NCI-H345 (cell line): ENCODE measurements around the gene RBM42.
"Not testable (repeated sequence)": the region's sequence is repeated elsewhere in the genome, so short reads cannot be mapped to it uniquely, and the experiment has no call there.

Experiments used
- DNase-seq: peaks from one replicate; lab custom pipeline; 2025; lab: John Stamatoyannopoulos, UW

Gene RBM42

GRCh38 chr19:35628565-35629331 lies at the start of gene RBM42:
Gene RBM42 (plus strand): TSS chr19:35629036. CDS start chr19:35629154, 118 bp downstream.
- peak; percentile 100 for DNase-seq

GRCh38 chr19:35582760-35583159 lies 46.1 kb upstream of the RBM42 start:
- DNase-seq = no peak

GRCh38 chr19:35585848-35586247 lies 43.0 kb upstream of the RBM42 start, which contains the start of gene PMIS2:
Gene PMIS2 (plus strand): TSS chr19:35586173. CDS start chr19:35586260, 87 bp downstream.
- DNase-seq = no peak

DNA sequence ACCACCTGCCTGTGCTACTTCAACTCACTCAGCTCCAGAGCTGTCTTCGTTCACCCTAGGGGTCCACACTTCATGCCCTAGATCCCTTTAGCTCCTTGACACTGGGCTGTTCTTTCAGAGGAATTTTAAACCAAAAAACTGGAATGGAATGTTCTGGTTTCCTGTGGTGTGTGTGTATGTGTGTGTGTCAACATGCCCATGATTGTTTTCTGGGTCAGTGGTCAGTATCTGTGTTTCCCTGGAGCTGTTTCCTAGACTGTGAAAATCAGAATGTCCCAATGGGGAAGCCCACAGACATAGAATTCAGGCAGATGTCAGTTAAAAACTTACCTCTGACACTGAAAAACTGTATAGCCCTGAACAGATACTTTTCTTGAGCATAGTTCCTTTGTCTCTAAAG lies 41.5 kb upstream of the RBM42 start:
- DNase-seq = no peak

DNA sequence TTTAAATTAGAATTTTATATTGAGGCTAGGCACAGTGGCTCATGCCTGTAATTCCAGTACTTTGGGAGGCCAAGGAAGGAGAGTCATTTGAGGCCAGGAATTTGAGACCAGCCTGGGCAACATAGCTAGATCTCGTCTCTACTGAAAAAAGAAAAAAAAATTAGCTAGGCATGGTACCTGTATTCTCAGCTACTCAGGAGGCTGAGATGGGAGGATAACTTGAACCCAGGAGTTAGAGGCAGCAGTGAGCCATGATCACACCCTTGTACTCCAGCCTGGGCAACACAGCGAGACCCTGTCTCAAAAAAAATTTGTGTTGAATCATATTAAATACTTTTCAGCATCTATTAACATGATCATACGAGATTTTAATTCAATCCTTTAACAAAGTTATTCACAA lies 38.0 kb upstream of the RBM42 start:
- no peak for DNase-seq

- peak; percentile 48 for DNase-seq
Measured at GRCh38 chr19:35592226-35592625, 36.6 kb upstream of the RBM42 start.

- DNase-seq = not testable (repeated sequence)
Measured at GRCh38 chr19:35595026-35595425, 33.8 kb upstream of the RBM42 start.

DNA sequence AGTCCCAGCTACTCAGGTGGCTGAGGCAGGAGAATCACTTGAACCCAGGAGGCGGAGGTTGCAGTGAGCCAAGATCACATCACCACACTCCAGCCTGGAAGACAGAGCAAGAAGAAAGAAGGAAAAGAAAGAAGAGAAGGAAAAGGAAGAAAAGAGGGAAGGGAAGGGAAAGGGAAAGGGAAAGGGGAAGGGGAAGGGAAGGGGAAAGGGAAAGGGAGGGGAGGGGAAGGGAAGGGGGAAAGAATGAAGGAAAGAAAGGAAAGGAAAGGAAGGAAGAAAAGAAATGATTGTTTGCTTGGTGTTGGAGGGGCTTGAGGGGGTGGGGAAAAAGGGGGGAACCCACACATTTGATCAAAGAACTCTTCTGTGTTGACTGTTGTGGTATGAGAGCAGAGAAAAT lies 32.9 kb upstream of the RBM42 start:
- DNase-seq = no peak

GRCh38 chr19:35596366-35596999 lies 32.4 kb upstream of the RBM42 start:
- no peak for DNase-seq

GRCh38 chr19:35601971-35602370 lies 26.9 kb upstream of the RBM42 start:
- DNase-seq = peak; percentile 25

DNA sequence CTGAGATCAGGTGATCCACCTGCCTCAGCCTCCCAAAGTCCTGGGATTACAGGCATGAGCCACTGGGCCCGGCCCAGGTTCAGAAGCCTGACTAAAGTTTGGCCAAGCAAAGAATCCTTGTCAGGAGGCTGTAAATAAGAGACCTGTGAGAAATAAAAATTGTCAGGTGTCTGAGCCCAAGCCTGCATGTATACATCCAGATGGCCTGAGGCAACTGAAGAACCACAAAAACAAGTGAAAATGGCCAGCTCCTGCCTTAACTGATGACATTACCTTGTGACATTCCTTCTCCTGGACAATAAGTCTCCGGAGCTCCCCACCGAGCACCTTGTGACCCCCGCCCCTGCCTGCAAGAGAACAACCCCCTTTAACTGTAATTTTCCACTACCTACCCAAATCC lies 24.4 kb upstream of the RBM42 start:
- DNase-seq = not testable (repeated sequence)

DNA sequence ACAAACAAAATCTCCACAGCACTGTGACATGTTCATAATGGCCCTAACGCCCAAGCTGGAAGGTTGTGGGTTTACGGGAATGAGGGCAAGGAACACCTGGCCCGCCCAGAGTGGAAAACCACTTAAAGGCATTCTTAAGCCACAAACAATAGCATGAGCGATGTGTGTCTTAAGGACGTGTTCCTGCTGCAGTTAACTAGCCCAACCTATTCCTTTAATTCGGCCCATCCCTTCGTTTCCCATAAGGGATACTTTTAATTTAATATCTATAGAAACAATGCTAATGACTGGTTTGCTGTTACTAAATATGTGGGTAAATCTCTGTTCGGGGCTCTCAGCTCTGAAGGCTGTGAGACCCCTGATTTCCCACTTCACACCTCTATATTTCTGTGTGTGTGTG lies 21.7 kb upstream of the RBM42 start:
- DNase-seq = not testable (repeated sequence)

DNA sequence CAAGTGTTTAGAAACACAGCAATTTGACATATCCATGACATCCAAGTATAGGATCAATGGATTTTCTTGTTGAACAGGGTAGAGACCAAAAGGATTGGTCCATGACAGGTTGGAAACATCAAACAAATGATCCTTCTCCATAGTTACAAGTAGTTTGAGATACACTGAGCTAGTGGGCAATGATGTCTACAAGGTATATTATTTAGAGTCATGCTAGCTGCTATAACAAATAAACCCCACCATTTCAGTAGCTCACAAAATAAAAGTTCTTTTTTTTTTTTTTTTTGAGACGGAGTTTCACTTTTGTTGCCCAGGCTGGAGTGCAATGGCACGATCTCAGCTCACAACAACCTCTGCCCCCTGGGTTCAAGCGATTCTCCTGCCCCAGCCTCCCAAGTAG lies 21.2 kb upstream of the RBM42 start:
- no peak for DNase-seq

- no peak for DNase-seq
Measured at GRCh38 chr19:35608251-35608650, 20.6 kb upstream of the RBM42 start.

DNA sequence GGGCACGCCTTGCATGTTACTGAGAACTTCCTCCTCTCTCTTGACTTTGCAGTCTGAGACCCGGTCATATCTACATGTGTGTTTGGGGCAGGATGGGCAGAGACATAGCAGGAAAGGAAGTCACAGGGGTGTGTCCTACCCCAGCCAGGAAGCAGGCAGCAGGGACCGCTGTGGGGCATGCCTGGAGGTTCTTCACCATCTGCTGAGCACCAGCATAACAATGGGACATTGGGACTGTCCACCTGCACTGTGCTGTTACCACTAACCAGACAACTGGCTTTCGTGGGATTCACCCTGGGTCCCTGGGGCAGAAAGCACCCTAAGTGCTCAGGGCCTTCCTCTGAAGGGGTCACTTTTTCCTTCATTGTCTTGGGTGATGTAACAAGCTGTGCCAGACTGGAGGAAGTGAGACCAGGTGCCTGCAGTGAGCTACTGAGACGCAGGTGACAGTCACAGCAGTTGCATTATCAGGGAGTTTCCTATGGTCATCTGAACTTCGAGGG lies 18.9 kb upstream of the RBM42 start:
- DNase-seq = no peak

DNA sequence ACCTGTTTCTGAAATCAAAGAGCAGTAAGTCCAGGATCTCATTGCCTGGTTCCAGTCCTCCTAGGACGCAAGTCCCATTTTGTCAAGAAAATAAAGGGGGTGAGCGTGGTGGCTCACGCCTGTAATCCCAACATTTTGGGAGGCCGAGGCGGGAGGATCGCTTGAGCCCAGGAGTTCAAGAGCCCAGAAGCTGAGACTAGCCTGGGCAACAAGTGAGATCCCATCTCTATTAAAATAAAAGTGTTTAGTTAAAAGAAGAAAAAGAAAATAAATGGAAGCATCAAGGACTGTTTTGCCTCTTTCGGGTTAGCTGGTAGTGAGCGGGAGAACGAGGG lies 16.6 kb upstream of the RBM42 start:
- no peak for DNase-seq

DNA sequence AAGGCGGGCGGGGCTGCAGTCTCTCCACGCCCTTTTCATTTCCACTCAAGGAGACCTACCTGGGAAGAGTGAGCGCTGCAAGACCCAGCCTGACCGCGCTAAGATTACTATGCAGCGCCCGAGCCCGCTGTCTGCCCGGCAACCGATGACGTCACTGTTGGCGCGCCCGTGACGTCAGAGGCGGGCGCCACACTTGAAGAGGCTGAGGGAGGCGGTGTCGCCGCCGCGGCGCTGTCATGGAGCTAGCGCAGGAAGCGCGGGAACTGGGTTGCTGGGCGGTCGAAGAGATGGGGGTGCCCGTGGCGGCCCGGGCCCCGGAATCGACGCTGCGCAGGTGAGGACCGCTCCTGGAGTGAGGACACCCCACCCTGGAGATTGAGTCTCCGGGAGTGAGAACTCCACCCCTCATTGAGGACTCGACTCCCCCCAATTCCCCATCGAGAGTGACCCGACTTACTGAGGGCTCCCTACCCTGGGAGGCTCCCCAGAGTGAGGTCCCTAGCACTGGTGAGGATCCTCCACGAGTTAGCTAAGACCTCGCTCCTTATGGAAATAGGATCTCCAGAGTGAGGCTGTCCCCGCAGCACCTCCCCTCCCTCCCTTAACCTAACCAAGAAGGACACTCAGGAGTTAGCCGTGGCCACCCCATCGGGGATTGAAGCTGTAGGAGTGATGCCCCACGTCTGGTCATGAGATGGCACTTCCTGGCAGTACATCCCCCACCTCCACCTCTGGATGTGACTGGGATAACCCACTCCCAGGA lies 16.1 kb upstream of the RBM42 start, which contains the start of gene HAUS5:
Gene HAUS5 (plus strand): TSS at position 177 of the 763 bp plus-strand sequence. CDS start 60 bp downstream, at position 237.
- peak; percentile 98 for DNase-seq

DNA sequence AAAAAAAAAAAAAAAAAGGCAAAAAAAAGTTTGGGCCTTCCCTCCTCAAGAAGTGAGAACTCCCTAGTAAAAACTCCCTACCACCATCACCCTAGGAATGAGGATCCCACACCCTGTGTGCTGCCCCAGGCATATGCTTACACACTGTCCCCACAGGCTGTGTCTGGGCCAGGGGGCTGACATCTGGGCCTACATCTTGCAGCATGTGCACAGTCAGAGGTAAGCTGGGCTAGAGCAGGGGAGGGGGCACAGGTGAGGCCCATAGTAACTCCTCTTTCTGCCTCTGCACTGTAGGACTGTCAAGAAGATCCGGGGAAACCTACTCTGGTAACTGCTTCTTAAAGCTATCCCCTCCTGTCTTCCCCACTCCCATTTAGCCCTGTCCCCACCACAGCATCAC lies 15.3 kb upstream of the RBM42 start:
- DNase-seq = no peak

- no peak for DNase-seq
Measured at GRCh38 chr19:35615036-35615435, 13.8 kb upstream of the RBM42 start.

DNA sequence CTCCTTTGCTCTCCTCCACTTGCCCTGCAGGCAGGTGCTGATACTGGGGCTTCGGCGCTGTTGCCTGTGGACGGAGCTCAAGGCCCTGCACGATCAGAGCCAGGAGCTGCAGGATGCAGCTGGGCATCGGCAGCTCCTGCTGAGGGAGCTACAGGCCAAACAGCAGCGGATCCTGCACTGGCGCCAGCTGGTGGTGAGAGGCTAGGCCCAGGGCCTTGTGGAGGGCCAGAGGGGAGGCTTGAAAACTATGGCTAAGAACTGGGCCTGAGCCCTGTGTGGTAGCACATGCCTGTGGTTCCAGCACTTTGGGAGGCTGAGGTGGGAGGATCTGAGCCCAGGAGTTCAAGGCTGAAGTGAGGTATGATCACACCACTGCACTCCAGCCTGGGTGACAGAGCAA lies 10.0 kb upstream of the RBM42 start:
- no peak for DNase-seq

DNA sequence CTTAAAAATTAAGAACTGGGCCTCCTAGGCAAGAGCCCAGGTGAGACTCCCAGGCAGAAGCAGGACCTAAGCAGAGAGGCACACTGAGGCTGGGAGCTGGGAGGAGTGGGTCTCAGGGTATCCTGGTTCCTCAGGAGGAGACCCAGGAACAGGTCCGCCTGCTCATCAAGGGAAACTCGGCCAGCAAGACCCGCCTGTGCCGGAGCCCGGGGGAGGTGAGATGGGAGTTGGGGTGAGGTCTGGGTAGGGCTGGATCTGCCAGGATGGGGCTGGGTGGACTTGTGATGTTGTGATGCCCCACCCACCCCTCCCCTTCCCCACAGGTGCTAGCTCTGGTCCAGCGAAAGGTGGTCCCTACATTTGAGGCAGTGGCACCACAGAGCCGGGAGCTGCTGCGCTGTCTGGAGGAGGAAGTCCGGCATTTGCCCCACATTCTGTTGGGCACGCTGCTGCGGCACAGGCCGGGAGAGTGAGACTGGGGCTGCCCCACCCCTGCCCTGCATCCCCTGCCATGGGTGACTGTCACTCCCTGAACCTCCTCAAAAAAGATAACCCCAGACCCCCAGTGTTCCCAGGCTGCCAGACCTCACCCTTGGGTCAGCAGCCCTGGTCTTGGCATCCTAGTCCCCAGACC lies 9.4 kb upstream of the RBM42 start:
- no peak for DNase-seq

DNA sequence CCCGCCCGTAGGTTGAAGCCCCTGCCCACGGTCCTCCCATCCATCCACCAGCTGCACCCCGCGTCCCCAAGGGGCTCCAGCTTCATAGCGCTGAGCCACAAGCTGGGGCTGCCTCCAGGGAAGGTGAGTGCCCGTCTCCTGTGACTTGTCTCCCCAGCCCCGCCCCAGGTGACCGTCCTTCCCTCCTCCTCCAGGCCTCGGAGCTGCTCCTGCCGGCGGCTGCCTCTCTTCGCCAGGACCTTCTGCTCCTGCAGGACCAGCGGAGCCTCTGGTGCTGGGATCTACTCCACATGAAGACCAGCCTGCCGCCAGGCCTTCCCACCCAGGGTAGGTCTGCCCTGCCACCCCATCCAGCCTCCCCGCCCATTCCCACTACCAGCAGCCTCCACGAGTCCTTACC lies 8.8 kb upstream of the RBM42 start:
- DNase-seq = no peak
